HG02678 (cell line): ENCODE data around the gene CEP44.
"Not testable (repeated sequence)": the region's sequence is repeated elsewhere in the genome, so short reads cannot be mapped to it uniquely, and the experiment has no call there.

Experiments
- ATAC-seq: cut with Tn5 transposase; IDR thresholded peaks from one replicate; pipeline ENCODE4 v1.9.1; 2021; ENCODE audit warnings: mild to moderate bottlenecking, moderate library complexity; ENCODE audit not compliant: unreplicated experiment

The CEP44 gene

DNA sequence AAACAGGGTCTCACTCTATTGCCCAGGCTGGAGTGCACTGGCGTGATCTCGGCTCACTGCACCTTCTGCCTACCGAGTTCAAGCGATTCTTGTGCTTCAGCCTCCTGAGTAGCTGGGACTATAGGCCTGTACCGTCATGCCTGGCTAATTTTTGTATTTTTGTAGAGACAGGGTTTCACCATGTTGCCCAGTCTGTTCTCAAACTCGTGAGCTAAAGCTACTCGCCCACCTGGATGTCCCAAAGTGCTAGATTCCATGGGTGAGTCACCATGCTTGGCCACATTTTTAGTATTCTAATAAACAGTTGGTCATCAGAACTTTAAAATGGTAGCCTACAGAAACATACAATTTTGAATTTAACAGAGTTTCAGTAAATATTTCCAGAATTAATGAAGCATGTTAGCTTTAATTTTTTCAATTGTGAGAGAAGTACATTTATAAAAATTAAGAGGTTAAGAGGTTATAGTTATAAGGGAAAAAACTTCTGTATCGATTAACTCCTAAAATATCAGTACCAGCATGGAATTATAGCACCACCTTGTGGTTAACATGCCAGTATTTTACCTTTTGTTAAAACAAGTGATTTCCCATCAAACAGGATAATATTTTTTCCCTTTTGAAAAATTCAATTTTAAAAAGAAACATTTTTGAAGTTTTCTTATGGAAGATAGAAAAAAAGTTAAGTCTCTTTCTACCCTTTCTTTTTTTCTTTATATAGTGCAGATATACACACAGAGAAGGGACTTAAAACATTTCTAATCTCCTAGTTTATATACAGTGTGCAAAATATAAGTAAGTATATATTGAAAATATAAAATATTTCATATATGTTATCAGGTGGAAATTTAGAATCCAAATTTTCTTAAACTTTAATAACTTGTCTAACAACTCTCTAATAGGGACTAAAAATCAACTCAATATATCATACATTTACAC, 35.4 kb downstream of the CEP44 start:
- ATAC-seq = peak; percentile 58

DNA sequence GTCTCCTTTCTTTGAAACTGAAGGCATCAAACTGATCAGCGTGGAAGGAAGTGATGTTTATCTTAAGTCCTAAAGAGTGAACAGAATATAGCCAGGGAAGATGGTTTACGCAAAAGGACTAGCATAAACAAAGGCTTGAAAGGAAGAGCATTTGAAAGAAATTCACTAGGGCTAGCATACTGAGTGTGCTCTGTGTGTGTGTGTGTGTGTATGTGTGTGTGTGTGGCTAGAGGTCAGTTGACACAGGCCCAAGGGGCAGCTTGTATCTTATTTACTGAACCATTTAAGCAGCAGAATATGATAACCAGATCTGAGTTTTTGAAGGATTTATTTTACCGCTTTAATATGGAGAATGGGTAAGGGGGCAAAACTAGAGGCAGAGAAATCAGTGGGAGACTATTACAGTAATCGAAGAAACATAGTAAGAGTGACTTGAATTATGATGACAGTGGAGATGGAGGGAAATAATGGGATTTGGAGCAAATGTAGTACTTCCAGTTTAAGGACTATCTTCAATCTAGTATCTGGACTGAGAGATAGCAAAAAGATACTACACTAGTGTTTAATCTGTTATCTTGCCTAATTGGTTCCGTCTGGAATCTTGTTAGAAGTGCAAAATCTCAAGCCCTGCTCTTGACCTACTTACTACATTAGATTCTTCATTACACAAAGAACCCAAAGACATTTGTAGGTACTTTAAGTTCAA, 36.9 kb downstream of the CEP44 start:
- ATAC-seq = no peak

DNA sequence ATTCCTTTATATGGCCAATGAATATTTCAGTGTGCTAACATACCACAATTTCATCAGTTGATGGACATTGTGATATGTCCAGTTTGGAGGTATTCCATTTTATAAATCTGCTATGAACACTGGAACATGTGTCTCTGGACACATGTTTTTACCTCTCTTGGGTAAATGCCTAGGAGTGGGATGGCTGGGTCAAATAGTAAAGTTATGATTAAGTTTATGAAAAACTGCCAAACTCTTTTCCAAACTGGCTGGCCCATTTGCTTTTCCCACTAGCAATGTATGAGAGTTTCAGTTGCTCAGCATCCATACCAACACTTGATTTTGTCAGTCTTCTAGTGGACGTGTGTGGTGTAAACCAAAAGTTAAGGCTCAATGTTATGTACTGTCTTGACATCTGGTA, 40.5 kb downstream of the CEP44 start:
- no peak for ATAC-seq

DNA sequence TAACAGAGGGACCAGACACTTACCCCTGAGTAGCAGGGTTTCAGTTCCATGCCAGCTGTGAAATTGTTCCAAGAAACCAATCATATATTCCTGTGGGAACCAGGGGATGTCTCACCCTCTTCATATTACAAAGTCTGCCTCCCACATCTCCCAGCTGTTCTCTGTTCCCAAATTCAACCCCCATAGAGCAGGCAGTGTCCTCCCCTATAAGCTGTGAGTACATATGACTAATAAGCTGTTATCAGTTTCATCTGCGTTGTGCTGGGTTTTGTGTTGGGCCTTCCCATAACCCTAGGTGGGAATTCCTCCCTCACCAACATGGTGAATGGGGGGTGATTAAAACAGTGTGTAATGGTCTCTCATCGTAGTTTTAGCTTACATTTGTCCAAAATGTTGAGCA, 41.0 kb downstream of the CEP44 start:
- no peak for ATAC-seq

DNA sequence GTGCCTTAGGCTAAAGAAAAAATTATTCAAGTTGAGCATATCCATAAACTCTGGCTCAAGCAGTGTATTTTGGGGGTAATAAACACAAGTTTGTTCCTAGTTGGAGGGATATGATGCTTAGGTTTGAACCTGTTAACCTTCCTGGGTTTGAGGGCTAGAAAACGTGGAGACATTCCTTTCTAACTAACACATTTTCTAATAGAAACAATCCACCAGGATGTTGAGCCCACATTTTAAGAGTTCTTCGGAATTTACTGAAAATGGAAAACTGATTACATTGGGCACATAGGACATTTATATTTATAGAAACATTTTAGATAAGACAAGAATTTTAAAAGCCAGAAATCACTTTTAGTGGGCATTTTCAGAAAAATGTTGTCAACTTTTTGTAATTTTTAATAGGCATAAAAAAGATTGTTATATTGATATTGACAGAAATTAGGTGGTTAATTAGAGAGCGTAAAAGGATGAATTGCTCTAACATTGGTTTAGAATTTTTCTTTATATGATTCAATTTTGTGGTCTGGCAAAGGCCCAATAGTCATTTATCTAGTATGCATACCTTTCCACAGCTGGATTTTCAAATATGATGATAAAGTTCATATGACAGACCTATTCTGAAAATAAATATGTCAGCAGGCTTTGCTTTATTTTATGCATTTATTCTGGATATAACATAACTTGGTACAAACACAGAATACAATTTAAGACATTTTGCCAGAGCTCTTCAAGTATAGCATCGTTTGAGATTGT, 49.2 kb downstream of the CEP44 start:
- ATAC-seq = no peak

DNA sequence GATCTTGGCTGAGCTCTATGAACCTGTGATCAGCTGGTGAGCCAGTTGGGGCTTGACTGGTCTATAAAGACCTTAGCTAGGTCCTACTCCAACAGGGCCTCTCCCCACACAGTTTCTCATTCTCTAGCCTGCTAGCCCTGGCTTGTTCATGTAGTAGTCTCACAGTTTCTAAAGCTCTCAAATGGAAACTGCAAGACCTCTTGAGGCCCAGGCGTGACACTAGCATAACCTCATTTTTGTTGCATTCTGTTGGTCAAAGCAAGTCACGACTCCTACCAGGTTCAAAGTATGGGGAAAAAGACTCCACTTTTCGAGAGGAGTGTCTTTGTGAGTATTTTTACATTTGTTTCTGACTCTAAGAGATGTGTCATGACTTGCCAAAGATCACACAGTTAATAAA, 50.9 kb downstream of the CEP44 start:
- ATAC-seq = peak; percentile 94

DNA sequence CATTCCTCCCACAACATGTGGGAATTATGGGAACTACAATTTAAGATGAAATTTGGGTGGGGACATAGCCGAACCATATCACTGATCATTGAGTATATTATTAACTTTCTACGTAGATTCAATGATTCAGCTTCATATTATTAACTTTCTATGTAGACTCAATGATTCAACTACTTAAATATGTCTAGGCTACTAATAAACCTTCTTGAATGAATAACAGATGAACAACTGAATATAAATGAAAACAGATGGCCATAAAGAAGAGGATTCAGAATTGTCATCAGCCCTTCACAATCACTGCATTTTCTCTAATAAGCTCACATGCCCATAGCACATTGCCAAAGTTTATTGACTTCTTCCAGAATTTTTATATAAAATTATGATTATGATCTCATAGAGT, 57.0 kb downstream of the CEP44 start:
- no peak for ATAC-seq

DNA sequence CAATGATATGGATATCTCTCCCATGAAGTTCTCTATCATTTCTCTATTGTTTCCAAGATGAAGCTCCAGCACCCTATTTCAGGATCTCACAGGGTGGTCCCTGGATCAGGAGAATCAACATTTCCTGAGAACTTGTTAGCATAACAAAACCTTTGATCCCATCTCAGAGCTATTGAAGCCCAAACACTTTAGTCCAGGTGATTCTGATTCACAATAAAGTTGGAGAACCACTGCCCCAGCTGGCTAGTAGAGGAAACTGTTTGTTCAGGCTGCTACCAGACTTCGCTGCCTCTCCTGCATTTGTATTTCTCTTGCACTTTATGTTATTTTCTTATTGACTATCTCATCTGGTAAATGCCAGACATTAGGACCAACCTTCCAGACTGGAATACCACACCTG, 65.4 kb downstream of the CEP44 start:
- no peak for ATAC-seq

DNA sequence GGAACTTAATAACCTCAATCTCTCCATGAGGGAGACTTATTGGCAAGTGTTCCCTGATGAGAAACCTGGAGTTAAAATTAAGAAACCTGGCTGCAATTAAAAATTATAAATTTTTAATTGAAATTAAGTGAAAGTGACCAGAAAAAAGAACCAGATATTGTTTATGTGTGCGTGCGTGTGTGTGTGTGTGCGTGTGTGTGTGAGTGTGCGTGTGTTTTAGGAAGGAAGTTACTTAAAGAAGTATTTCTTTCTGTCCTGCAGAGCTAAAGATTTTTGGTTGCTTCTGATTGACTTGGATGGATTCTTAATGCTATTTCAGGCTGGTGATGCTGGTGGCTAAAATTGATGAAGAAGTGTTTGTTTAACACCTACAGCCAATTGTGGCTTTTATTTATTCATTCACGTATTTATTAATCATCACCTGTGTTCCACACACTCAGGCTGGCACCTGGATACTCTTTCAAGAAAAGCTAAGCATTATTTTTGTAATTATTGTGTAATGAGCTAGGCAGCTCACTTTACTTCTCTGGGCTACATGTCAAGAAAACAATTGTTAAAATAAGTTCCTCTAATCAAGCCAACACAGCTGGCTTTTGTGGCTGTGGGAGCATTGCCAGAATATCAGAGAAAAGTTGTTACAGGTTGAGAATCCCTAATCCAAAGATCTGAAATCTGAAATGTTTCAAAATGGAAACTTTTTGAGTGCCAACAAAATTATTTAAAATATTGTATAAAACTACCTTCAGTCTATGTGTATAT, 68.5 kb downstream of the CEP44 start:
- ATAC-seq = no peak

DNA sequence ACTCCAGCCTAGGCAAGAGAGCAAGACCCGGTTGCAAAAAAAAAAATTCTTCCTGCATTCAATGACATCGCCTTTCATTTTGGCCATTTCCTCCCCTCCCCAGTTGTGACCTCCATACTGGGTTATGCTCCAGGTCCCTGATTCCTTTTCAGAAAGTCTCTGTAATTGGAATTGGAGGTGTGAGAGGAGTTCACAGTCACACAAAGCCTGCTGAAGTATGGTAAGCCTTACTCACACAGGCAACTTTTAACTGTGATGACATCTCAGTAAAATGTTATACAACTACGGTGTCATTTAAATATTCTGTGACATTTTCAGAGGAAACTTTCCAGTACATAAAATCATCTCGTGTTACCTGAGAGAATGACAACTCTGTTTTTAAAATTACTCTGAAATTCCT, 73.6 kb downstream of the CEP44 start:
- no peak for ATAC-seq

DNA sequence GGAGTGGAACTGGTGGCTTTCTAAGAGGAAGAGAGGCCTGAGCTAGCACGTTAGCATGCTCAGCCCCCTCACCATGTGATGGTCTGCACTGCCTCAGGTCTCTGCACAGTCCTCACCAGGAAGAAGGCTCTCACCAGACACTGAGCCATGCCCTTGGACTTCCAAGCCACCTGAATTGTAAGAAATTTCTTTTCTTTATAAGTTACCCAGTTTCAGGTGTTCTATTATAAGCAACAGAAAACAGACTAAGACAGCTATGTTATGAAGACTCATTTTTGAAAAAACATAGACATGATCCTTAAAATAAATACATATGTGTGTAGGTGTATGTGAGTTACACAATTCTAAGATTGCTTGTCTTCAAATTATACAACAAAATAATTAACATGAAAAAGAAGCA, 74.7 kb downstream of the CEP44 start:
- ATAC-seq = peak; percentile 55

DNA sequence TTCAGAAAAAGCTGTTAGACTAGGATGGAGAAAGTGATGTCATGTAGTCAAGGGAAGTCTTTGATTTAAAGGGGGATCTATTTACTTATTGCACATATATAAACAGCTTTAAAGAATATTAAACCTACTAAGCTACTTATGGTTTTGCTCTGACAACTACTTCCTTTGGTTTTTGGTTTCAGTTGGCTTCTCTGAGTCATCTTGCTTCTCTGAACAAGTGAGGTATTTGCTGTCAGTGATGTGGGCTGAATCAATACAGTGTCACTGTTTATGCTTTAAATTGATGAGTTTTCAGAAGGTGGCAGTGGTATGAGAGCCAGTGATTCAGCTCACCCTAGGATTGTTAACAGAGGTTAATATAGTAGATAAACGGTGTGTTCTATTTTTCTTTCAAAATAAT, 75.1 kb downstream of the CEP44 start:
- ATAC-seq = peak; percentile 98

DNA sequence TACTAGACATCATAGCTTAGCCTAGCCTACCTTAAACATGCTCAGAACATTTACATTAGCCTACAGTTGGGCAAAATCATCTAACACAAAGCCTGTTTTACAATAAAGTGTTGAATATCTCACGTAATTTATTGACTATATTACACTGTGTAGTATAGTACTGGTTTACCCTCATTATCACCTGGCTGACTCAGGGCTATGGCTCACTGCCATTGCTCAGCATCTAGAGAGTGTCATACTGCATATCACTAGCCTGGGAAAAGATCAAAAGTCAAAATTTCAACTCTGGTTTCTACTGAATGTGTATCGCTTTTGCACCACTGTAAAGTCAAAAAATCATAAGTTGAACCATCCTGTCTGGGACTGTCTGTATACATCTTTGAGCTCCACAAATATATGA, 78.6 kb downstream of the CEP44 start:
- no peak for ATAC-seq

DNA sequence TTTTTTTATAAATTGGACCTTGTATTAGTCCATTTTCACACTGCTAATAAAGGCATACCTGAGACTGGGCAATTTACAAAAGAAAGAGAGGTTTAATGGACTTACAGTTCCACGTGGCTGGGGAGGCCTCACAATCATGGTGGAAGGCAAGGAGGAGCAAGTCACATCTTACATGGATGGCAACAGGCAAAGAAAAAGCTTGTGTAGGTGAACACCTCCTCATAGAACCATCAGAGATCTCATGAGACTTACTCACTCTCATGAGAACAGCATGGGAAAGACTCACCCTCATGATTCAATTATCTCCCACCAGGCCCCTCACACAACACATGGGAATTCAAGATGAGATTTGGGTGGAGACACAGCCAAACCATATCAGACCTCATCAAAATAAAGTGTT, 80.1 kb downstream of the CEP44 start:
- not testable (repeated sequence) for ATAC-seq

DNA sequence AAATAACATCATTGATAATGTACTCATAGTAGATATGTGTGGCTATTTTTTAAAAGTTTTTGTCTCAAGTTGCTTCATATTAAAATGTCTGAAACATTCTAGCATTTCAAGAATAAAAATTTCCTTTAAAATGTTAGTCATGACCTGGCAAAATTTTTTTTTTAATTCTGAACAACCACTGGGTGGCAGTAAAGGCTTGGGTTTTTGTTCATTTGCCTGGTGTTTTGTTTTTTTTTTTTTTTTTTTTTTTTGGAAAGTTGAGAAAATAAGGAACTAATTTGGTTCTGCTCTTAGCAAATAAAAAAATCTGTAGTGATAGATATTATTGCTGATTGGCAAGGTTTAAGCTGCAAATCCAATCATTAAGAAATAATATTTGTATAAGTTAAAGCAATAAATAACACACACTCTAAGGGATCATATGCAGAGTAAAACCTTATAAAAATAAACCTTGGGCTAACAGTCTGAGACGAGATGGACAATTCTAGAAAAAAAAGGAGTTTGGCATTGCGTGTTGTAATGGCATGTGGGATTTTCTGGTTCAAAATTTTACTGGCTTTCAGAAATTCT, 81.4 kb downstream of the CEP44 start:
- ATAC-seq = no peak

DNA sequence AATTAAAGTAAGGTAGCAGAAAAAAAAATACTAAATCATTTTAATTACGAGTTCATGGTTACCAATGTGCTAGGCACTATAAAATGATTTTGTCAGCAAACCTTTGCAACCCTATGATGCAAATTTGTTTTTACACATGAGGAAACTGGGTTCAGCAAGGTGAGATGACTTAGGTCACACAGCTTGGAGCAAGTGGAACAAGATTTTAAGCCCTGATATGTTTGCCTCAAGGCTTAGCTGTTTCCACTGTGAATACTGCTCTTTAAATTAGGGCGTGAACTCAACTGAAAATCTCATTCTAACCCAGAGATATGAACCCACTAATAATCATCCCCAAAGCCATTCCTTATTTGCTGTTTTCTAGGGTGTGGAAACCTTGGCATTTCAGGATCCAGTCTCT, 86.3 kb downstream of the CEP44 start:
- ATAC-seq = no peak

DNA sequence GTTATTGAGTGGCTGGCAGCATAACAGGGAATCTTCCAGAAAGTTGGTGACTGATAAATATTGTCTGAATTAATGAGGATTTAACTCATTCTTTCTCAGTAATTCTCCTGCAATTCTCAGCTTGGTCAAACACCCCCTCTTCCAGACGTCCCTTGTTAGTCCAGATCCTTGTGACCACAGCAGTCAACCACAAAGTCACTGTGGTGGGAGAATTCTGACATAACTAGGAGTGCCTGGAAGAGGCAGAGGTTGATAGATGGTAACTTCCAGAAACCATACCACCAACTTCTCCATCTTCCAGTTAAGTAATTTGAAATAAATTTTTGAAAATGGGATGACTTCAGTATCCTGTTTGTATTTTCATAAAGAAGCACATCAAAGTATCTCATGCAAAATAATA, 90.1 kb downstream of the CEP44 start:
- no peak for ATAC-seq

DNA sequence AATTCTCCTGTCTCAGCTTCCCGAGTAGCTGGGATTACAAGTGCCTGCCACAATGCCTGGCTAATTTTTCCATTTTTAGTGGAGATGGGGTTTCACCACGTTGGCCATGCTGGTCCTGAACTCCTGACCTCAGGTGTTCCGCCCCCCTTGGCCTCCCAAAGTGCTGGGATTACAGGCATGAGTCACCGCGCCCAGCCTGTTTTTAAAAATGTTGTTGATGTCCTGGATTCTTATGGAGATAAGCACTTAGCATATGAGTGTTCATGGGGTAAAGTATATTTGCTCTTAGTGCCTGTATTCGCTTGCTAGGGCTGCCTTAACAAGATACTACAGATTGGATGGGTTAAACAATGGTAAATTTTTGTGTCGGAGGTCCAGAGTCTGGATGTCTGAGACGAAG, 91.7 kb downstream of the CEP44 start:
- no peak for ATAC-seq

DNA sequence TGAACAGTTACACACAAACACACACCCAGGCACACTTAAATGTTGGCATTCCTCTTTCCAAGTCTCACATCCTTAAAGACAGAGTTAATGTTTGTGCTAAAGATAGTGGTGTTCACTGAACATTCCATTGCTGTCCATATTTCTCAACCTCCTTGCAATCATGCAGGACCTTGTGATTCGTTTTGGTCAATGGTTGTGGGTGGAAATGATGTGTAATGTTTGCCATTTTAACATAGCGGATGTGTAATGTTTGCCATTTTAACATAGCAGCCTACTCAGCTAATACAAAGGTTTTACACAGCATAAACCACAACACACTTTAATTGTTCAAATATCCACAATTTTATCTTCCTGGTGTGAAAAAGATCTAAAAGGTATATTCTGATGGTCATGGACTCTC, 93.9 kb downstream of the CEP44 start:
- ATAC-seq = no peak

DNA sequence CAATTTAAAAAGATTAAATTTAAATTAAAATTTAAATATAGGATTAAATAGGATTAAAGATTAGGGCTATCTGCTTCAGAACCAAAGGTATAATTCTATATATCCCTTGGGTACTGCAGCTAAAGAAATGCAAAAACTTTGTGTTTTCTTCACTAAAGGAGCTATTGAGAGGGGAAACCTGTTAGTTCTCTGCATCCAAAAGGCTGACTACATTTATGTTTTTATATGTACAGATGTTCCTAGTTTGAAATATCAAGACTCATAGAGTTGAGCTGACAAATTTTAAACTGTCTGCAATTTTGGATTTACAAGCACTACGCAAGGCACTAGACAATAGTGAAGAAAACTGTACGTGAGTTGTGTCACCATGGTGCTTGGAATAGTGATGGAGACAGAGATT, 95.2 kb downstream of the CEP44 start:
- no peak for ATAC-seq

DNA sequence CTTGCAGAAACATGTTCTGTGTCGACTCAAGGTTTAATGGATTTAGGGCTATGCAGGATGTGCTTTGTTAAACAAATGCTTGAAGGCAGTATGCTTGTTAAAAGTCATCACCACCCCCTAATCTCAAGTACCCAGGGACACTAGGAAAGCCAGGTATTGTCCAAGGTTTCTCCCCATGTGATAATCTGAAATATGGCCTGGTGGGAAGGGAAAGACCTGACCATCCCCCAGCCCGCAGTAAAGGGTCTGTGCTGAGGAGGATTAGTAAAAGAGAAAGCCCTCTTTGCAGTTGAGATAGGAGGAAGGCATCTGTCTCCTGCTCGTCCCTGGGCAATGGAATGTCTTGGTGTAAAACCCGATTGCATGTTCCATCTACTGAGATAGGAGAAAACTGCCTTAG, 96.5 kb downstream of the CEP44 start:
- not testable (repeated sequence) for ATAC-seq
